GM12874 (cell line): Measurements from ENCODE around the gene ARHGEF4.

Experiments
- CTCF ChIP-seq: IDR thresholded peaks from 2 replicates; pipeline ENCODE4 v1.5.1; 2011; ENCODE audit warnings: low read depth, mild to moderate bottlenecking, control low read depth, low read length, moderate library complexity; ENCODE audit not compliant: insufficient read depth

Gene ARHGEF4

GRCh38 chr2:130985206-130985780, 148.6 kb downstream of the ARHGEF4 start:
- TF ChIP-seq CTCF: no peak

GRCh38 chr2:130985831-130986649, 149.3 kb downstream of the ARHGEF4 start:
- no peak for TF ChIP-seq CTCF

GRCh38 chr2:130986890-130987493, 150.3 kb downstream of the ARHGEF4 start:
- no peak for TF ChIP-seq CTCF

- TF ChIP-seq CTCF: no peak
These were observed 151.1 kb downstream of the ARHGEF4 start for GRCh38 chr2:130987519-130988425.

- TF ChIP-seq CTCF: no peak
These were observed 160.0 kb downstream of the ARHGEF4 start for GRCh38 chr2:130996691-130997090.

- no peak for TF ChIP-seq CTCF
These were observed 160.5 kb downstream of the ARHGEF4 start for GRCh38 chr2:130997198-130997597.

- no peak for TF ChIP-seq CTCF
These were observed 161.8 kb downstream of the ARHGEF4 start for GRCh38 chr2:130998561-130998960.
